ENCODE data around the gene ATF5.
"Not testable (repeated sequence)": the region's sequence is repeated elsewhere in the genome, so short reads cannot be mapped to it uniquely, and the experiment has no call there.

The ATF5 gene

DNA sequence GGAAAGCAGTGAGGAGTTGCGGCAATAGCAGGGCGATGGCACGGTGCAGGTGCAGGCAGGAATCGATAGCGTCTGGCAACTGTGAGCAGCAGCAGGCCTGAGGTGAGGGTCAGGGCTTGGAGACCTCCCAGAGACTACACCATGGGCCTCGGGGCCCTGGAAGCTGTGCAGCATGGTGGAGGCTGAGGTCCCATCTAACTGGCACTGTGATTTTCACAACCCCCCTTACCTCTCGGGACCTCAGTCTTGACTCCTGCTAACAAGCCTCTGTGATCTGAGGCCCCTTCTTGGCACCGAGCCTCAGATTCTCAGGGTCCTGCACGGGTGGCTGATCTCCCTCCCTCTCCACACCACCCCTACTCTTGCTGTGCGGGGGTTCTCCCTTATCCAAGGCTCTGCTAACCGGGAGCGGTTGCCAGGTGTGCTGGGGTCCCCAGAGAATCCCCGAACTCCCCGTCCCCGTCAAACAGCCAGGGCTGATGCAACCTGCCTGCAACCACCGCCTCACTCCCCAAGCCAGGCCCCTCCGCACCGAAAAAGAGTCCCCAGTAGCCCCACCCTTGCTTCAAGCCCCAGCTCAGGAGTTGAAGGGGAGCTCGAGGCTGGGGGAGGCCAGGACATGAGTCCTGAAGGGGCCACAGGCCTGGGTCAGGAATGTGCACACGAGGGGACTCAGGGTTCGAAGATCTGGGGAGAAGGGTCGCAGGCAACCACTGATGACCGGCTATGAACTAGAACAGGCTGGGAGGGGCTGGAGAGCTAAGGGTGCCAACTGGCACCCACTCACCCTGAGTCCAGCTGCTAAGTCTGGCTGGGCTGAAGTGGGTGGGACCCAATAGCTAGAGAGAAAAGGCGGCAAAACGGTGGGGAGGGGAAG lies 4.8 kb upstream of the ATF5 start:
- no peak for DNase-seq

GRCh38 chr19:49924881-49925210 lies 4.2 kb upstream of the ATF5 start:
- DNase-seq: not testable (repeated sequence)

DNA sequence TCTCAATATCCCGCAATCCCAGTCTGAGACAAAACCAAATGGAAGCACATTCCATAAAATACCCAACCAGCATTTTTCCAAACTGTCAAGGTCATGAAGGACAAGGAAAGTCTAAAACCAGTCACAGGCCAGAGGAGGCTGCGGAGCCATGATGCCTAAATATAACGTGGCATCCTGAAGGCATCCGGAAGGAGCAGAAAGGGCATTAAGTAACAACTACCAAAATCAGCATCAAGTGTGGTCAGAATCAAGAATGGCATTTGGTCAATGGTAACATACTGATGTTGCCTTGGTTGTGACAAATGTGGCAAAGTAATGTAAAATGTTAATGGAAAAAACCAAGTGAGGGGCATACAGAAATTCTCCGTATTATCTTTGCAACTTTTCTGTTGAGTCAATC lies 3.5 kb upstream of the ATF5 start:
- DNase-seq: no peak

DNA sequence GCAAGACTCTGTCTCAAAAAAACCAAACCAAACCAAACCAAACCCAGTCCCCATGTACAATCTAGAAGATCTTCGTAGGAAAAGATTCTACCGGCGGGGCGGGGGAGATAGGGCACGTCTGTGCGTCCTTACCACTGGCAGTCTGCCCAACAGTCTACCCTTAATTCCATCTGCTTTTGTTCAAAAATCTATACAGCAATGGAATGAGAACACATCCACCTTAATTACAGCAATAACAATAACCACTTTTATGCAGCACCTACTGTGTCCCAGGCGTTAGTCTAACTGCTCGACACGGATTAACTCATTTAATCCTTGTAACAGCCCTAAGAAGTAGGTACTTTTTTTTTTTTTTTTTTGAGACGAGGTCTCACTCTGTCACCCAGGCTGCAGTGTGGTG lies 2.5 kb upstream of the ATF5 start:
- no peak for DNase-seq

DNA sequence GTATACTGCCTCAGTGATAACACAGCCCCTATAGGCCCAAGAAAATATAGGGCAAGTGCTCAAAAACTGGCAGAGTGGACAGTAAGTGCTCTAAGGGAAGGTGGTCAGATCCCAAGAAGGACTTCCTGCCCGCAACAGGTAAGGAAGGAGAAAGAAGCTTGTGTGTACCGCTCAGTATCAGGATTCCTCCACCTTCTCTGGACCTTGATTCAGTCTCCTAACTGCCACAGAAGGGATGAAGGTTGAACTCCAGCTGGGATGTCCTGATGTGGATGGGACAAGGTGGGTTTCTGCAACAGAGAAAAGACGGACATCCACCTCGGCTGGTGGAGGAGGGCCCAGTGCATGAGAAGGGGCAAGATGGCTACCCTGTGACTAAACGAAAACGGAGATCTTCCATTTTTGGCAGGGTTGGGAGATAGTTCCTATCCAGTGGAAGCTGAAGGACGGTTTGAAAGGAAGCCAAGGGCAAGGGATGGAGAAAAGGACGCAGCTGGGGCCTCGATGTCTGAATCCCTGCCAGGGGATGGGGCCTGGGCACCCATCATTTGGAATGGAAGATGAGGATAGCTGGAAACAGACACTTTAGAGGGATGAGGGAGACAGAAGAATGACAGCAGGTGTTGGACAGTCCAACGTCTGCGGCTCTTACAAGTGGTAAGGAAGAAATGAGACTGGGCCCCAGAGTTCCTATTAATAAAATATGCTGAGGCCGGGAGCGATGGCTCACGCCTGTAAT lies 1.3 kb upstream of the ATF5 start:
- DNase-seq: no peak

DNA sequence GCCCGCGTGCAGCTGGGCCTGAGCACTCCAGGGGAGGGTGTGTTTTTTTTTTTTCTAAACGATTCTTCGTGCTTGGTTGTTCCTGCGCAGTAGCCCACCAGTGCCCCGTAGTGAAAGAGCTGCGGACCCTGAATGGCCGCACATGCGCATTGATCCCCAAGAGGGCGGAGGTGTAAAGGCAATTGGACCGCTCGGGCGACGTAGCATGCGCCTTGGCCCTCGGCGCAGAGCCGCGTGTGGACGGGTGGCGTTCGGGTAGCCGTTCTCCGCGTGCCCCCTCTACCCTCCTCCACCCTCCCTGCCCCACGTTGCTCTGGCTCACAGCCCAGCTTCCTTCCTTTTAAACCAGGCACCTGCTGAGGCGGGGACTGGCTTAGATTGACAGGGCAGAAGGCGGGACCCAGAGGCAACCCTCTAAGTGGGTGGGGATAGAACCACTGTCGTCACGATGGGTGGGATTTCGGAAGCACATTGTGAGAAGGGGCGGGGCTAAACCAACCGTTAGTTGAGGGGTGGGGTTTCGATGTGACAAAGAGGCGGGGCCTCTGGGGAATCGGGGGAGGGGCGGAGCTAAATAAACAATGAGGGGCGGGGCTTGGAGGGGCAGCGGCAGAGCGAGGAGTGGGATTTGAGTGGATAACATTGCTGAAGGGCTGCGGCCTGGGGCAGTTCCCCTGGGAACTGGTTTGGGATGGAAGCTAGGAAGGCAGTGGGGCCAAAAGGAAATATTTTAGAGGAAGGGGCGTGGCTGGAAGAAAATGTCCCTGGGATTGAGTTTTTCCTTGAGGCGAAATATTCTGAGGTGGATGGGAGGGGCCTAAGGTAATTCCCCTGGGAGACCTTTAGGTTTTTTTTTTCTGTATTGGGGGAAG lies 842 bp downstream of the ATF5 start:
- peak; percentile 97 to 98 for DNase-seq

DNA sequence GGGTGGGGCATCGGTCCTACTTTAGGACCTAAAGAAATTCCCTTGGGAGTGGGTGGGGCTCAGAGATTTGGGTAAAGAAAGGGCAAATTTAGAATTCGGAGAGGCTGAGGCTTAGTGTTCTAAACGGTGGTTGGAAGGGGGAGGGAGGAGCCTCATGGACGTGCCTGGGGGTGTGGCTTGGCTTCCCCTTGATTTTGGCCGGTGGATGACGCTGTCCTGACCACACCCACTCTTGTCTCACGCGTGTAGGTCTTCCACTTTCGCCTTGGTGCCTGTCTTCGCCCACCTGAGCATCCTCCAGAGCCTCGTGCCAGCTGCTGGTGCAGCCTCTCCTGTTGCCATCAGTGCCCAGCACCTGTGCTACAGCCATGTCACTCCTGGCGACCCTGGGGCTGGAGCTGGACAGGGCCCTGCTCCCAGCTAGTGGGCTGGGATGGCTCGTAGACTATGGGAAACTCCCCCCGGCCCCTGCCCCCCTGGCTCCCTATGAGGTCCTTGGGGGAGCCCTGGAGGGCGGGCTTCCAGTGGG lies 1.5 kb downstream of the ATF5 start:
- DNase-seq: peak; percentile 28 to 42

DNA sequence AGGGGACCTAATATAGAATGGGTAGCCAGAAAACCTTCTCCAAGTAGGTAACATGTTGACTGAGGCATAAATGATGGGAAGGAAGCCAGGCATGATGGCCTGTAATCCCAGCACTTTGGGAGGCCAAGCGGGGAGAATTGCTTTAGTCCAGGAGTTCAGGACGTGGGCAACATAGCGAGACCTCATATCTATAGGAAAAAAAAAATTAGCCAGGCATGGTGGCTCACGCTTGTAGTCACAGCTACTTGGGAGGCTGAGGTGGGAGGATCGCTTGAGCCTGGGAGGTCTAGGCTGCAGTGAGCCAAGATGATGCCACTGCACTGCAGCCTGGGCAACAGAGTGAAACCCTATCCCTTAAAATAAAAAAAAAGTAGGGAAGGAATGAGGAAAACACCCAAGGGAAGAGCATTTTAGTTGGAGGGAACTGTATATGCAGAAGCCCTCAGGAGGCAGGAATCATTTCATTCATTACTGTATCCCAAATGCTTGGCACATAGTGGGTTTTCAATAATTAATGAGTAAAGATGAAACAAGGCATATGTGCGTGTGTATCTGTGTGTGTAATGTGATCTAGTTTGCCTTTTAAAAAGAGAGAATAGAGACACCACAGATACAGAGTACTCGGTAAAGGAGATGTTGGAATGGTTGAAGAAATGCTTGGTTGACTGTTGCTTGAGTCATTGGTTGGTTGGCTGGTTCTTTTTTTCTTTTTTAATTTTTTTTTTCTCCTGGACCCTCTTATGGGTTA lies 2.5 kb downstream of the ATF5 start:
- no peak for DNase-seq

DNA sequence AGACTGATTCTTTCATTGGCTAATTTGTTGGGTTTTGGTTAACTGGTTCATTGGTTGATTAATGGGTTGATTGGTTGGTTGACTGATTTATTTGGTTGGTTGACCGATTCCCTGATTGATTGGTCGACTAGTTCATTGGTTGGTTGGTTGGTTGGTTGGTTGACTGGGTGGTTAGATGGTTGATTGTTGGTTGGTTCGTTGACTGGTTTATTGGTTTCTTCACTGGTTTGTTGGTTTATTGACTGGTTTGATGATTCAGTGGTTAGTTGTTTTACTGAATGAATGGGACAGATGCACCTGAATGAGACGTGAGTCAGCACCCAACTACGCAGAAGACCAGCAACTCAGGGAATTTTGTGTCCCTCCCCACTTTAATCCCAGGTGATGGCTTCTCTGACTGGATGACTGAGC lies 3.0 kb downstream of the ATF5 start:
- DNase-seq: no peak

DNA sequence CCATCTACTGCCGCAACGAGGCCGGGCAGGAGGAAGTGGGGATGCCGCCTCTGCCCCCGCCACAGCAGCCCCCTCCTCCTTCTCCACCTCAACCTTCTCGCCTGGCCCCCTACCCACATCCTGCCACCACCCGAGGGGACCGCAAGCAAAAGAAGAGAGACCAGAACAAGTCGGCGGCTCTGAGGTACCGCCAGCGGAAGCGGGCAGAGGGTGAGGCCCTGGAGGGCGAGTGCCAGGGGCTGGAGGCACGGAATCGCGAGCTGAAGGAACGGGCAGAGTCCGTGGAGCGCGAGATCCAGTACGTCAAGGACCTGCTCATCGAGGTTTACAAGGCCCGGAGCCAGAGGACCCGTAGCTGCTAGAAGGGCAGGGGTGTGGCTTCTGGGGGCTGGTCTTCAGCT lies 3.7 kb downstream of the ATF5 start:
- peak; percentile 49 to 62 for DNase-seq

DNA sequence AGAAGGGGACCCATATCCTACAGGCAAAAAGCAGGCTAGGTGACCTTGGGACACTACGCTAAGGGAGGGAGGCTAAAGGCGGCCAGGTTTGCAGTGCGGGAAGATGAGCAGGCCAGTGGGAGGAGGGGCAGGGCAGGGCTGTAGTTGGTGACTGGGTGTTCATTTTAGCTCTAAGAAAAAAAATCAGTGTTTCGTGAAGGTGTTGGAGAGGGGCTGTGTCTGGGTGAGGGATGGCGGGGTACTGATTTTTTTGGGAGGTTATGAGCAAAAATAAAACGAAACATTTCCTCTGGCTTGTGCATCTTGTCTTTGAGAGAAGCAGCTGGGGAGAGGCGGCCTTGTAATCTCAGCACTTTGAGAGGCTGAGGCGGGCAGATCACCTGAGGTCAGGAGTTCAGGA lies 4.6 kb downstream of the ATF5 start:
- no peak for DNase-seq

DNA sequence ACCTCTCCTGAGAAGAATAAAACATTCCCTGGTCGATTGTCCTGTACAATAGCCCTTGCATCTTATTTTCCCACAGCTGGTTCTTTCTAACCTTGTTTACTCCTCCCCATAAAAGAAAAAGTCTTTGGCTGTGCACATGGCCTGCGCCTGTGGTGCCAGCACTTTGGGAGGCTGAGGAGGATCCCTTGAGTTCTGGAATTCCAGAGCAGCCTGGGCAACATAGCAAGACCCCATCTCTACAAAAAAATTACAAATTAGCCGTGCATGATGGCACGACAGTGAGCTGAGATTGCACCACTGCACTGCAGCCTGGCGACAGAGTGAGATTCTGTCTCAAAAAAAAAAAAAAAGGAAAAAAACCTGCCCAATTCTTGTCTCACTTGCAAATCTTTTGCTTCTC lies 7.5 kb downstream of the ATF5 start:
- no peak for DNase-seq

- peak; percentile 77 for DNase-seq
Observed at GRCh38 chr19:49937750-49938381, 8.9 kb downstream of the ATF5 start.

DNA sequence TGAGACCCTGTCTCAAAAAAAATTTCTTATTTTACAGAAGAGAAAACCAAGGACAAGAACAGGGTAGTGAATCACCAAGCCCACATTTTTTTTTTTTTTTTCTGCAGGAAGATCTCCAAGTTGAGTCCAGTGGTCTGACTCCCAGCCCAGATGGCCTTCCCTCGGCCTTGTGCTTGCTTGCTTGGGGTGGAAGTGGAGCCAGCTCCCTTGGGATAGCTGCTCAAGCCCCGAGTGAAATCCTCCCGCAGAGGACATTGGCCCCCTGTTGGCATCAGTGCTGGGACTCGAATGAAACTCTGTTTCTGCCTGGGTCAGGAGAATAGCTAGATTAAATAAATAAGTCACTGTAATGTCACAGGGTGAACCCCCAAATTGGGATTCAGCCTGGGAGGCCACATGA lies 9.7 kb downstream of the ATF5 start:
- no peak for DNase-seq

DNA sequence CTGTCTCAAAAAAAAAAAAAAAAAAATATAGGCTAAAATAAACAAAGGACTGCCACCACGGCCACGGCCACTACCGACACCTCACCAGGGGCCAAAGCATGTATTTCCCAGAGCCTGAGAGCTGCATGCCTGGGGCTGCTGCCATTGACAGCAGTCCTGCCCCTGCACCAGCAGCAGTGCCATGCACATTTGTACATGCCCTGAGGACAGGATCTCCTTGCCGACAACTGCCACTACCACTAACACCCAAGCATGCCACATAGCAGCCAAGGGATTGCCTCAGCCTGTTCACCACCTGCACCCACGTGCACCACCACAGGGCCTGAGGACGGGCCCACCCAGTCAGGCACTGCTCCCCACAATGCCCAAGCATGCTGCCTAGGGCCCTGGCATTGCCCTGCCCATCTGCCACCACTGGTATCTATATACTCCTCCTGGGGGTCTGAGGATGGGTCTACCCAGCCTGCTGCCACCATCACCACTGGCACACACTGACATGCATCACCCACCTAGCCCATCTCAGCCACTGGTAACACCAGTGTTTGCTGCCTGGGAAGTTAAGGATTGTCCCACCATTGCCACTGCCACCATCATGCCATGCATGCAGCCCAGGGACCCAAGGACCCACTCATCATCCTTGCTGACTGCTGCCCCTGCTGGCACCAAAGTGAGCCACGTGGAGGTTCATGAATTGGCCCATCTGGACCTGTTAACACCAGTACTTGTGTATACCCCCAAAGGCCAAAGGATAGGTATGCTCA lies 10.9 kb downstream of the ATF5 start:
- DNase-seq: no peak

DNA sequence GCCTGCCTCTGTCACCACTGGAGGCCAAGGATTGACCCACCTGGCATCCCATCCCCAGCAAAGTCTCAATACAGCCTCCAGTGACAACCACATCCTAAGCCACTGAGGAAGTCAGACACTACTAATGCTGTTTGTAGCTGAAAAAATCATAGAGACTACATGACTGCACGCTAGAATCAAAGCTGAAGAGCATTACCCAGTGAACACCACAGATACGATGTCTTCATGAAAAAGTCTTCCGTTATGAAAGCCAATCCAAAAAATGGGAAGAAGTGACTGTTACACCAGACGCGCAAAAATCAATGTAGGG lies 11.4 kb downstream of the ATF5 start:
- no peak for DNase-seq

DNA sequence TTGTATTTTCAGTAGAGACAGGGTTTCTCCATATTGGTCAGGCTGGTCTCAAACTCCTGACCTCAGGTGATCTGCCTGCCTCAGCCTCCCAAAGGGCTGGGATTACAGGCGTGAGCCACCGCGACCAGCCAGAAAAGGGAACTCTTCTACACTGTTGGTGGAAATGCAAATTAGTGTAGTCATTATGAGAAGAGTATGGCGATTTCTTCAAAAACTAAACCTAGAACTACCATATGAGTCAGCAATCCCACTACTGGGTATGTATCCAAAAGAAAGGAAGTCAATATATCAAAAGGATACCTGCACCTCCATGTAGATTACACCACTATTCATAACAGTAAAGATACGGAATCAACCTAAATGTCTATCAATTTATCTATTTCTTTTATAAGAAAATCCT lies 15.6 kb downstream of the ATF5 start:
- DNase-seq: not testable (repeated sequence)

DNA sequence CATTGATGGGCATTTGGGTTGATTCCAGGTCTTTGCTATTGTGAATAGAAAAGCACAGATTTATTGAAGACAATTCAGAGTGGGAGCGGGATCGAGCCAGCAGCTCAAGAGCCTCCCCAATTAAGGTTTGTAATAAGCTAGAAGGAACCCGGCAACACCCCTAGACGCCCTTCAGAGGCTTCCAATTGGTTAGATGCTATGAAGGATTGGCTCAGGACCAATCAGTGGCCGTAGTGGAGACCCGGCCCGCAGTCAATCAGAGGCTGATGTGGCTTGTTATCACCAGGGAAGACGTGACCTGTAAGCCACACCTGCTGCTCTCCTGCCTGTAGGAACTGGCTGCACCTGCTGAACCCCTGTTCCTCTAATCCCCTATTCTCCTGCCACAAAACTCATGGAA lies 17.4 kb downstream of the ATF5 start:
- DNase-seq: no peak

- DNase-seq: no peak
Observed at GRCh38 chr19:49949742-49950589, 21.0 kb downstream of the ATF5 start.

- no peak for DNase-seq
Observed at GRCh38 chr19:49950590-49950948, 21.6 kb downstream of the ATF5 start.
